GM18508 (cell line): ENCODE data around the gene SF3A1.

Experiments
- ATAC-seq: cut with Tn5 transposase; IDR thresholded peaks from one replicate; pipeline ENCODE4 v1.9.1; 2021; ENCODE audit warnings: moderate number of reproducible peaks; ENCODE audit not compliant: insufficient read depth, unreplicated experiment

The SF3A1 gene

GRCh38 chr22:30326255-30326705 is 30.4 kb downstream of the SF3A1 start:
- ATAC-seq = no peak

- ATAC-seq = no peak
Measured at GRCh38 chr22:30325724-30326254, 30.9 kb downstream of the SF3A1 start.

DNA sequence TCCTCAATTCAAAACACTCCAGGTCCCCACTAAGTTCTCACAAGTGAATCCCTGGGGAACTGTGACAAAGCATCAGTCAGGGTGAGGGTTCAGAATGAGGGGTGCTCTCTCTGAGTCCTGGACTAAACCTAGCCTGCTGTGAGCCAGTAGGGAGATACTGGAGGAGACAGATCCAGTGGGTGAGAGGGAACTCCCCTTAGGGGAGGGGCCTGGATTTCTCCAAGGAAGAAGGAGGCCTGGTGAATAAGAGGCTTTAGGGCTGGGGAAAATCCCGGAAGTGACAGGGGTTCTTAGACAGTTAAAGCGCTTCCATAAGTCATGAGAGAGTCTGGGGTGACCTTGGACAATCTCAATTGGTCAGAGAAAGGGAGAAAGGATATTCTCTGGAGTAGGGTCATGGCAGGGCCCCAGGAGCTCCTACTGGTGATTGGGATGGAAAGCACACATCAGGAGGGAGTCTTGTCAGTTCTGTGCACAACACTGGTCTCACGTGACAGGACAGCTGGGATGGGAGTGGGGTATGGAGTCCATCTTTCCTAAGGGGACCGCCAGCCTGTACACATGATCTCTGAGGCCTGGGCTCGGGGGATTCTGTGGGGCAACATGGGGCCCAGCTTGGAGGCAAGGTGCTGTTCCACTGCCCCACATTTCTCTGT is 31.5 kb downstream of the SF3A1 start:
- no peak for ATAC-seq

- ATAC-seq = no peak
Measured at GRCh38 chr22:30324014-30324730, 32.5 kb downstream of the SF3A1 start.

DNA sequence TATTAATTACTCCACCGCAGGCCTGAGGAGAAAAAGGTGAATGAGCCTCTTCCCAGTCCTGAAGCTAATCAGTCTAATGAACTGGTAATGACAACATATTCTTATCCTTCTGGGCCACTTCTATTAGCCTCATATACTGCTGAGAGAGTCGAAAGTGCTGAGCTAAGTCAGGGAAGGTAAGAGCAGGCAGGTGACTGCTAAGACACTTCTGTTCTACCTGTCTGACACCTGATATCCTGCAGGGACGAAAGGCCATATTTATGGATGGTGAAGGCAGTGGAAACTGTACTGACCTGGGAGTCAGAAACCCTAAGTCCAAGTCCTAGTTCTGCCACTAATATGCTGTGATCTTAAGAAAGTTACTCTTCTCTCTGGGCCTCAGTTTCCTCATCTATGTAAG is 33.4 kb downstream of the SF3A1 start:
- no peak for ATAC-seq

GRCh38 chr22:30321461-30321860 is 35.2 kb downstream of the SF3A1 start:
- ATAC-seq = no peak

DNA sequence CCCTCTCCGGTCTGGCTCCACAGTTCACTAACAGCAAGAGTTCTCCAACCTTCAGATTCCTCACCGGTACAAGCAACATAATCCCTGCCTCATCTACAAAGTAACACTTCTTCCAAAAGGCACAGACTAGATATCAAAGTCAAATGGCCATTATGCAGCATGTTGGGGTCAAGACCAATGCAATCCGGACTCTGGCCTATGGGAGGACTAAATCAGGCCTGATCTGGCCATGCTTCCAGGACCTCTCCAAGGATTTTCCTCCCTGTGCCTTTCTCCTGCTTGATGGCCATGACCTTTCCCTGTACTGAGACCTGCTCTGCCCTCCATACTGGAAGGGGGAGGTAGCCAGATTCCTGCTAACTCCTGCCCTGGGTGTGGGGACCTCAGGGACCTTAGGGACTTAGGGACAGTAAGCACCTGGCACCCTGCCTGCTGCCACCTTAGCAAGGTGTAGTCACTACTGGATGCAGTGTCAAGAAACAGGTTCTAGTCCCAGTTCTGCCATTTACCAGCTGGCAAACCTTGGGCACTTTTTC is 36.6 kb downstream of the SF3A1 start:
- no peak for ATAC-seq

DNA sequence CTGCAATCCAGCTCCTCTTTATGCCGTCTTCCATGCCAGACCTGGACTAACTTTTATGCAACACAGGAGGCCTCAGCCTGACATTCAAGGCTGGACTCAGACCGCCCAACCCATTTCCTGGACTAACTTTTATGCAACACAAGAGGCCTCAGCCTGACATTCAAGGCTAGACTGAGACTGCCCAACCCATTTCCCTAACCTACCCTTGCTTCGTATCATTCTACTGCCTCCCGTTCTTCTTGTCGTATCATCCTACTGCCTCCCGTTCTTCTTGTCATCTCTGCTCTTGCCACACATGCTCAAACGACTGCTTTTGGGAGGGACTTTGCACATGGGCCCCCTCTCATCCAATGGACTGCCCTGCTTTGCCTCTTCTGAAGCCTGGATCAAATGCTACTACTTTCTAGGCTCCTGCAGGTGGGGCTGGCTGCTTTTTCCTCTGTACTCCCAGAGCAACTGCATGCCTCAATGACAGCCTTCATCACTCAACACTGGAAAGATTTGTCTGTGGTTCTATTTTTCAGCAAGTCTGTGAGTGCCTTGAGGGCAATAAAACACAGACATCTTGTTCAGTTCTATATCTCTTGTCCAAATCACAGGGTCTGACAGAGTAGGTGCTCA is 37.8 kb downstream of the SF3A1 start:
- no peak for ATAC-seq

GRCh38 chr22:30317778-30318177 is 38.9 kb downstream of the SF3A1 start:
- no peak for ATAC-seq

DNA sequence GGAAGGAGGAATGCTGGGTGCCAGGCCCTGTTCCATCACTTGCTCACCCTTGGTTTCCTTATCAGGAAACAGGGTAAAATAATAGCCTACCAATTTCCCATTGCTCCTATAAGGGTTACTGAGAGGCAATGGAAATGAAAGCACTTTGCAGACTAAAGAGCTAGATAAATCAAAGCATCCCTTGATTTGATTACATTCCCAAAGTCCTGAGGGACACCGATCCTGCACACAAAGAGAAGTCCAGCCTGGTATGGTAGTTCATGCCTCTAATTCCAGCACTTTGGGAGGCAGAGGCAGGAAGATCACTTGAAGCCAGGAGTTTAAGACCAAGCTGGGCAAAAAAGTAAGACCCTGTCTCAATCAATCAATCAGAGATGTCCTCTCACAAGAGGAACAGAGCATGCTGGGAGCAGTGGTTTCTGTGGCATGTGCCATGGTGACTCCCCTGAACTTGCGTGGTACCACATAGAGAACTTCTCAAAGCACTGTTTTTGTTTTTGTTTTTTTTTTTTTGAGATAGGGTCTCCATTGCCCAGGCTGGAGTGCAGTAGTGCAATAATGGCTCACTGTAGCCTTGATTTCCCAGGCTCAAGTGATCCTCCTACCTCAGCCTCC is 40.6 kb downstream of the SF3A1 start:
- ATAC-seq = no peak

DNA sequence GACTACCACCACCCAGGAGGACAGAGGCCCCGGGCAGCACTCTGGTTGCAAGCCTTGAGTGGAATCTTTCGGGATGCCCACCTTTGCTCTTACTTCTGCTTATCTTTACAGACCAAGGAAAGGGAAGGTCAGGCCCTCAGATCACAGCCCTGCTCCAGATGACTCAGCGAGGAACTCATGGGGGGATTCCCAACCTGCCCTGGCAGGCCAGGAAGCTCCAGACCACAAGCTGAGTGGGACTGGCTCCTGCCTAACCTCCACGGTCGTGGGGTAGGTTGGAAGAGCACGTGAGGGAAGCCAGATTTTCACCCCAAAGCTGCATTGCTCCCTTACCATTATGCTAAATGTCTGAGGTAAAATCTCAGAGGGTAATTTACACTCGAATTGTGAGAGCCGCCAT is 41.8 kb downstream of the SF3A1 start:
- ATAC-seq = no peak

DNA sequence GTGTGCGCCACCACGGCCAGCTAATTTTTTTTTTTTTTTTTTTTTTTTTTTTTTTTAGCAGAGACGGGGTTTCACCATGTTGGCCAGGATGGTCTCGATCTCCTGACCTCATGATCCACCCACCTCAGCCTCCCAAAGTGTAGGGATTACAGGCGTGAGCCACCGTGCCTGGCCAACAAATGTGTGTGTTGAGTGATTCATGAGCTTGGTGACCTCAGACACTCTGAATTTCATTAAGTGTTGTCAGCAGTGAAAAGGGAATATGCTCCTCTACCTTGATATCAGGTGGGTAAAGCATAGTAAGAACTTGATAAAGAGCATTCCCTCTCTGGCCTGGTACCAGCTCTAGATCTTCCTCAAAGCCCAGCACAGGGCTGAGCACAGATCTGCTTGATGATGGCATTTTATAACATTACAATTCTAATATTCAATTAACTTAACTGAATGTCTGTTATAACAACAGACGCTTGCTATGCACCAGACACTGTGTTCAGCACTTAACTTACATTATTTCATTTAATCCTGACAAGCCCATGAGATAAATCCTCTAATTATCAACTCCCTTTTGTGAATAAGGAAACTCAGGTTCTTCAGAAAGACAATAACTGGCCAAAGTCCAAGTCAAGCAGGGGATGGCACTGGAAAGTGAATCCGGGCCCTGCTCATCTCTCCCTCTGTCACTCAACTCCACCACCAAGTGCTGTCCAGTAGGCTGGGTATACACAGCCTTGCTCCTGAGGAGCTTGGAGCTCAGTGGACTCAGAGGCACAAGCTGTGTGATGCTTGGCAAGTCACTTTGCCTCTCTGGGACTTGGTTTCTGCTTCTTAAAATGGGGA is 42.9 kb downstream of the SF3A1 start:
- no peak for ATAC-seq

GRCh38 chr22:30312053-30312452 is 44.6 kb downstream of the SF3A1 start:
- no peak for ATAC-seq

- no peak for ATAC-seq
Measured at GRCh38 chr22:30310881-30311771, 45.6 kb downstream of the SF3A1 start.

- ATAC-seq = no peak
Measured at GRCh38 chr22:30309951-30310741, 46.5 kb downstream of the SF3A1 start.

DNA sequence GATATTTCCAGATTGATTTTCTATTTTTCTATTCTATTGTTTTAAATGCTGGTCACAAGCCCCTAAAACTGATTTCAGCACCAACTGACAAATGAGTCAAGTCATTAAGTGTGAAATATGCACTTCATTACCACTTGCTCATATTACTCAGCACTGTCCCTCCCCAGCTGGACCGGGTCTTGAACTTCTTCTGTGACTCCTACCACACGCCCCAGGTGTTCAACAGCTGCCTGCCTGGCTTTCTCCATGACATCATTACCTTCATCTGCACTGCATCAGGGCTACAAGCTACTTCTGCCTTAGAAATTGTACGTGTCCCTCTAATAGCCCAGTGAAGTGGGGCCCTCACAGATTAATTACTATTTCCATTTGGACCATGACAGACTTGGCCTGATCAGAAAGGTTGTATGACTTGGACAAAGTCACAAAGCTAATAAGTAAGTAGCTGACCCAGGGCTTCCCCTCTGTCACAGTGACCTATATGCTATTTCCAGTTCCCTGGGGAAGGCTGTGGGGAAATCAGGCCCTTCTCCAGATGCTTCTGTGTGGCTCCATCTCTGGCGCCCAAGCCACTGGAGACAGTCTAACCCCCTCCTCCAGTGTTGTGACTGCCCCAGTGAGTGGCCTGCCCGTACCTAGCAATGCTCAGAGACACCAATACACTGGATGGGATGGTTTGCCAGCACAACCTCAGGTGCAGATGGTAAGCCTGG is 48.0 kb downstream of the SF3A1 start:
- no peak for ATAC-seq

GRCh38 chr22:30308093-30308492 is 48.6 kb downstream of the SF3A1 start:
- no peak for ATAC-seq
